Breast epithelium (tissue), 4 donors: ENCODE results near the gene LRRTM4. TPM values are rescaled to one million over a fixed set of nuclear protein-coding genes. Genes with fewer than 3 reads are reported as not detected.
"Not testable (repeated sequence)": the region's sequence is repeated elsewhere in the genome, so short reads cannot be mapped to it uniquely, and the experiment has no call there.

Experiments
- DNase-seq, 2 donors: peaks; one replicate each; pipeline ENCODE4 v3.0.0-alpha.2; 2019; ENCODE audit warnings: low spot score in 2 of 2
- H3K27ac ChIP-seq, 2 donors: fragments of 200-600 bp; sonication (generic) in 1 of 2; one replicate each; pipeline ENCODE4 v1.5.1; 2016 to 2019; ENCODE audit warnings: mild to moderate bottlenecking in 1 of 2
- H3K27me3 ChIP-seq, 2 donors: fragments of 200-600 bp; sonication (generic) in 1 of 2; one replicate each; pipeline versions ENCODE4 v1.5.1 to v1.6.0; 2017 to 2019; ENCODE audit warnings: control low read depth in 1 of 2, mild to moderate bottlenecking in 1 of 2
- H3K36me3 ChIP-seq: fragments of 200-600 bp; one replicate; pipeline ENCODE4 v1.5.1; 2019
- H3K4me1 ChIP-seq, 2 donors: fragments of 200-600 bp; sonication (generic); one replicate each; pipeline ENCODE4 v1.5.1; 2016 to 2019; ENCODE audit warnings: control low read depth in 1 of 2
- H3K4me3 ChIP-seq, 3 donors: fragments of 200-600 bp; sonication (generic); 1 replicate in 2 of 3; 2 replicates in 1 of 3; pipeline ENCODE4 v1.5.1; 2016 to 2019; ENCODE audit warnings: mild to moderate bottlenecking in 3 of 3, moderate library complexity in 2 of 3
- H3K9me3 ChIP-seq, 2 donors: fragments of 200-600 bp; sonication (generic) in 1 of 2; one replicate each; pipeline ENCODE4 v1.5.1; 2016 to 2019; ENCODE audit warnings: control low read depth in 1 of 2
- CTCF ChIP-seq, 3 donors: fragments of 450-650 bp; IDR thresholded peaks; one replicate each; pipeline ENCODE4 v1.5.1; 2016 to 2017; ENCODE audit warnings: antibody characterized with exemption in 3 of 3, mild to moderate bottlenecking in 3 of 3, moderate library complexity in 3 of 3
- POLR2A ChIP-seq: fragments of 450-650 bp; IDR thresholded peaks from one replicate; pipeline ENCODE4 v1.6.1; 2016; ENCODE audit warnings: antibody characterized with exemption, mild to moderate bottlenecking, moderate library complexity
- POLR2AphosphoS5 ChIP-seq, 3 donors: sonication (generic); formaldehyde crosslinking; IDR thresholded peaks; one replicate each; pipeline ENCODE4 v1.6.1; 2017; ENCODE audit warnings: antibody characterized with exemption in 3 of 3
- intact Hi-C: fragments of 100-400 bp; cut with DNase I; formaldehyde crosslinking; loops from one replicate; pipeline ENCODE4 v1.15.1; 2023; ENCODE audit warnings: low total_unique reads
- total RNA-seq, 3 donors: library from RNA; depleted of rRNA; stranded (reverse); fragments of >200 nt; gene quantifications; one replicate each; pipeline ENCODE4 v1.1.0, GENCODE V29; 2016

Gene LRRTM4
- total RNA-seq, 3 donors from 2014 or later = 0.16 to 1.6 TPM; not detected in 1

GRCh38 chr2:77185052-77185451, 337.1 kb downstream of the LRRTM4 start:
- H3K4me1 ChIP-seq = no peaks in the 10 kb centered on the region
- H3K9me3 ChIP-seq = no peaks in the 10 kb centered on the region
- H3K27me3 ChIP-seq = no peaks in the 10 kb centered on the region
- no peak overlapping the region for H3K4me3 ChIP-seq
- no peak for DNase-seq
- no peaks in the 10 kb centered on the region for H3K36me3 ChIP-seq
- H3K27ac ChIP-seq = no peak overlapping the region
- TF ChIP-seq CTCF (IDR thresholded peaks at IDR 0.05) (no peak), POLR2A (no peak), POLR2AphosphoS5 (IDR thresholded peaks at IDR 0.05) (no peak)
- intact Hi-C loops = no loop called here

DNA sequence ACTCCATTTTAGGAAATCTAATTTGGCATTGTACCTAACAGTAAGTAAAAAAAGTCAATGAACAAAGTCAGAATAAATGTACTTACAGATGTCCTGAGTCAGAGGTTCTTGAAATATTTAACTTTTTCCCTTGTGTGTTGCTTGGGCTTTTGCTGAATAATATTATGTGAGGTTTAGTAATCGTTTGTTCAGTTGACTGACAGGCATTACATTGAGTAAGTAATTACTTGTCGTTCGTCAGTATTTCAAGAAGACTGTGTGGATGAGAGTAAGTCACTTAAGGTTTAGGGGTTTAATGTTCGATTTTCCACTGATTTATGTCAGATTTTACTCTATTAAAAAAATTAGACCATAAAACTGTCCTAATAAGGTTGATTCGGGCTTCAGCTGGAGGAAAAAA, 342.9 kb downstream of the LRRTM4 start:
- no peaks in the 10 kb centered on the region for H3K36me3 ChIP-seq
- H3K9me3 ChIP-seq = no peaks in the 10 kb centered on the region
- no peak overlapping the region for H3K27ac ChIP-seq
- TF ChIP-seq POLR2AphosphoS5 (IDR thresholded peaks at IDR 0.05) (no peak), POLR2A (no peak), CTCF (IDR thresholded peaks at IDR 0.05) (no peak)
- intact Hi-C loops = no loop called here
- H3K4me3 ChIP-seq = no peak overlapping the region
- DNase-seq = no peak
- H3K27me3 ChIP-seq = no peaks in the 10 kb centered on the region
- H3K4me1 ChIP-seq = no peaks in the 10 kb centered on the region

GRCh38 chr2:77175266-77175780, 346.9 kb downstream of the LRRTM4 start:
- H3K36me3 ChIP-seq, H3K4me3 ChIP-seq, H3K27ac ChIP-seq, DNase-seq, H3K4me1 ChIP-seq, H3K9me3 ChIP-seq, intact Hi-C loops, H3K27me3 ChIP-seq: not testable (repeated sequence)

DNA sequence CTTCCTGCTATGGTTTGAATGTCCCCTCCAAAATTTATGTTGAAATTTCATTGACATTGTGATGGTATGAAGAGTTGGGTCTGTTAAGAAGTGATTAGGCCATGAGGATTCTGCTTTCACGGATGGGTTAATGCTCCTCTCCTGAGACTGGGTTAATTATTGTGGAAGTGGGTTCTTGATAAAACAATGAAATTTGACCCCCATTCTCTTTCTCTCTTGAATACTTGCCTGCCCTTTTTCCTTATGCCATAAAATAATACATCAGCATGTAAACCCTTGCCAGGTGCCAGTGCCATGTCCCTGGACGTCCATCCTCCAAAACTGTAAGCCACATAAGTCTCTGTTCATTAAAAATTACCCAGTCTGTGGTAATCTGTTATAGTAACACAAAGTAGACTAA, 352.8 kb downstream of the LRRTM4 start:
- Histone ChIP-seq H3K27me3 (no peaks in the 10 kb centered on the region), H3K4me1 (no peaks in the 10 kb centered on the region), H3K9me3 (peaks cover 0 to 5% of the 10 kb centered on the region in 2 donors), H3K36me3 (no peaks in the 10 kb centered on the region), H3K27ac (no peak overlapping the region), H3K4me3 (no peak overlapping the region)
- DNase-seq = no peak
- TF ChIP-seq POLR2A (no peak), CTCF (IDR thresholded peaks at IDR 0.05) (no peak), POLR2AphosphoS5 (IDR thresholded peaks at IDR 0.05) (no peak)
- intact Hi-C loops = no loop called here

DNA sequence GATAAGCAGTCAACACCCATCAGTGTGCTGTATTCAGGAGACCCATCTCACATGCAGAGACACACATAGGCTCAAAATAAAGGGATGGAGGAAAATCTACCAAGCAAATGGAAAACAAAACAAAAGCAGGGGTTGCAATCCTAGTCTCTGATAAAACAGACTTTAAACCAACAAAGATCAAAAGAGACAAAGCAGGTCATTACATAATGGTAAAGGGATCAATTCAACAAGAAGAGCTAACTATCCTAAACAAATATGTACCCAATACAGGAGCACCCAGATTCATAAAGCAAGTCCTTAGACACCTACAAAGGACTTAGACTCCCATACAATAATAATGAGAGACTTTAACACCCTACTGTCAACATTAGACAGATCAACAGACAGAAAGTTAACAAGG, 358.2 kb downstream of the LRRTM4 start:
- DNase-seq, H3K4me3 ChIP-seq, intact Hi-C loops: not testable (repeated sequence)

DNA sequence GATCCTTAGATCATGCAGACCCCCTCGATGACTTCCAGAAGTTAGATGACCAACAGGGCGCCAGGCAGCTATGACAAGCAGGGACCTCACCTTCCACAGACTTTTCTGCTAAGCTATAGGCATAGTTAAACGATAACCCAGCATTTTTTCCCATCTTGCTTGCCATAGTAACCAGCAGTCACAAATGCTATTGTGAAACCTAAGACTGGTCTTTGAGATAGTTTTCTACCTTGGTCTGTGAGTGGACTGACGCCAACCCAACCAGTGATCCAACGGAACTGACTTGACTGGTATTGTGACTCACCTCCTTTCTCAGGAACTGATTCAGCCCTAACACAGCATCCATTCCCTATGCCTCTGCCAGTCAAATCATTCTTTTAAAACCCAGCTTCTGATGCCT, 361.2 kb downstream of the LRRTM4 start:
- Histone ChIP-seq H3K4me1 (no peaks in the 10 kb centered on the region), H3K4me3 (no peak overlapping the region), H3K27me3 (no peaks in the 10 kb centered on the region), H3K9me3 (no peaks in the 10 kb centered on the region), H3K36me3 (no peaks in the 10 kb centered on the region), H3K27ac (no peak overlapping the region)
- DNase-seq = no peak
- TF ChIP-seq POLR2AphosphoS5 (IDR thresholded peaks at IDR 0.05) (no peak), POLR2A (no peak), CTCF (IDR thresholded peaks at IDR 0.05) (no peak)
- intact Hi-C loops = no loop called here

More for the DNA sequence above, 358.2 kb downstream of the LRRTM4 start:
- not testable (repeated sequence) for H3K36me3 ChIP-seq, H3K27ac ChIP-seq, H3K4me1 ChIP-seq, H3K27me3 ChIP-seq, H3K9me3 ChIP-seq
